GM10266 (cell line): Measurements from ENCODE around the gene SIK2.

Source experiments
- DNase-seq: peaks from one replicate; pipeline ENCODE4 v3.0.0; 2012; ENCODE audit errors: extremely low spot score
- TF ChIP-seq, protein P1 (sequence below): IDR thresholded peaks from 2 replicates; pipeline ENCODE4 v1.5.1; 2012; ENCODE audit warnings: mild to moderate bottlenecking, low read depth; ENCODE audit not compliant: control insufficient read depth, insufficient read depth; ENCODE audit errors: missing control alignments

The SIK2 gene

DNA sequence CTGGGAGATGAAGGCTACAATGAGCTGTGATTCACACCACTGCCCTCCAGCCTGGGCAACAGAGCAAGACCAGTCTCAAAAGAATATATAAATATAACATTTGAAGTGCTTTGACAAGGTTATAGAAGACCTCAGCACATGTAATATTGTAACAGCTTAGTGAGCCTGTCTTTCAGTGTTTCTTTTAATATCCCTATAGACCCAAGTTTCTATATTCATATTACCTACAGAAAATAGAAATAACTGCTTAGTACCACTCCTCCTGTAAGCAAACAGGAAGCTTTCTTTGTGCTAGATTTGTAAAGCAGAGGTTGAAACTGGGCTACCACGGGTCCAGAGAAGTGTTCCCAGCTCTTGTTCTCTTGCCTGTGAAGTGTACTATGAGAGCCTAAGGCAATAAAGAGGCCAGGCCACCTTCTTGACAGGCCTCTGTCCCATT is 95.7 kb downstream of the SIK2 start:
- DNase-seq = no peak
- TF ChIP-seq, protein P1, sequence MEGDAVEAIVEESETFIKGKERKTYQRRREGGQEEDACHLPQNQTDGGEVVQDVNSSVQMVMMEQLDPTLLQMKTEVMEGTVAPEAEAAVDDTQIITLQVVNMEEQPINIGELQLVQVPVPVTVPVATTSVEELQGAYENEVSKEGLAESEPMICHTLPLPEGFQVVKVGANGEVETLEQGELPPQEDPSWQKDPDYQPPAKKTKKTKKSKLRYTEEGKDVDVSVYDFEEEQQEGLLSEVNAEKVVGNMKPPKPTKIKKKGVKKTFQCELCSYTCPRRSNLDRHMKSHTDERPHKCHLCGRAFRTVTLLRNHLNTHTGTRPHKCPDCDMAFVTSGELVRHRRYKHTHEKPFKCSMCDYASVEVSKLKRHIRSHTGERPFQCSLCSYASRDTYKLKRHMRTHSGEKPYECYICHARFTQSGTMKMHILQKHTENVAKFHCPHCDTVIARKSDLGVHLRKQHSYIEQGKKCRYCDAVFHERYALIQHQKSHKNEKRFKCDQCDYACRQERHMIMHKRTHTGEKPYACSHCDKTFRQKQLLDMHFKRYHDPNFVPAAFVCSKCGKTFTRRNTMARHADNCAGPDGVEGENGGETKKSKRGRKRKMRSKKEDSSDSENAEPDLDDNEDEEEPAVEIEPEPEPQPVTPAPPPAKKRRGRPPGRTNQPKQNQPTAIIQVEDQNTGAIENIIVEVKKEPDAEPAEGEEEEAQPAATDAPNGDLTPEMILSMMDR = no peak

DNA sequence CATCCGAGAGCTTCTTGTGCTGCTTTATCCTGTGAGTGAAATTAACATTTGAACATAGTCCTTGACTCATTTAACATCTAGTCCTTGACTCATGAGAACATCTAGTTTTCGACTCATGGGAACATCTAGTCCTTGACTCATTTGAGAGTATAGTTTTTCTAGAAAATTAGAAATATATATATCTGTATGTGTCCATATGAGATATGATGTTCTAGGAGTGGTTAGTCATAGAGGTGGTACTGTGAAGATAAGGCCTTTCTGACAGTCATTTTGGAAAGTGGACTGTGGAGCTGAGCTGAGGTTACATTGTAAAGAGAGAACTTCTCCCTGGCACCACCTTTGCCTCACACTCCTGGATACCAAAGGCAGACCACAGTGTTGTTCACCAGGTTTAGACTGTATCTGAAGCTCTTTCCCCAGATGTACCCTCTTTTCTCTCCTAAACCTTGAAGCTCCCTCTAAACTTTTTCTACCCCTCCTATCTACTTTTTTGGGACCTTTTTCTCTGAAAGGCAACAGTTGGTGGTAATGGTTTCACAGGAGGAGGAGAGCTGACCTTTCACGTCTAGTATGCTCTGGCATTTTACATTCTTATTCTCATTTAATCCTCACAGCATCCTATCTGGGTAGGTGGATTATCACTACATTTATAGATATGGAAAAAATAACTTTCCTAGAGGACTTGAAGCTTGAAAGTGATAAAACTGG is 96.8 kb downstream of the SIK2 start:
- no peak for DNase-seq
- TF ChIP-seq, protein P1 = no peak

DNA sequence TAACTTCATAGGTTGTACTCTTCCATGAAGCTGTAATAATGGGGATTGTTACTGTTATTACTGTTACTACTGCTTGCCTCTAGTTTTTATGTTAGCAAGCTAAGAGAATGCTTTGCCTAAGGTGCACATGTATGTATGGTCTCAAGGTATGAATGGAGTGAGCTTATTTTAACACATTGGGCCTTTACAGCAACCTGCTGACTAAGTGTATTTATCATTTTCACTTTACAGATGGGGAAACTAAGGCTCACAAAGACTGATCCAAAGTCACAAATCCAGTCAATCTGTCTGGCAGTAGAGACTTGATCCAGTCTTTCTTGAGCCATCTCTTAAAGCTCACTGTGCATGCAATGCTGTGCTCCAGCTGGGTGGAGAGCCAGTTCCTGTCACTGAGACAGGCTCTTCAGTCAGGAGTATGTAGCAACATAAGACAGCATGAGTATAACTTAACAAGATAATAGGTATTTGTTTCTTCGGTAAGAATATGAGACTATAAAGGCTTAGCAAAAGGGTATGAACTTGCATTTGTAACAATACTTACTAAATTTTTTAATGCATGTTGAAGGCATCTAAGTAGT is 97.4 kb downstream of the SIK2 start:
- TF ChIP-seq, protein P1 = no peak
- no peak for DNase-seq

DNA sequence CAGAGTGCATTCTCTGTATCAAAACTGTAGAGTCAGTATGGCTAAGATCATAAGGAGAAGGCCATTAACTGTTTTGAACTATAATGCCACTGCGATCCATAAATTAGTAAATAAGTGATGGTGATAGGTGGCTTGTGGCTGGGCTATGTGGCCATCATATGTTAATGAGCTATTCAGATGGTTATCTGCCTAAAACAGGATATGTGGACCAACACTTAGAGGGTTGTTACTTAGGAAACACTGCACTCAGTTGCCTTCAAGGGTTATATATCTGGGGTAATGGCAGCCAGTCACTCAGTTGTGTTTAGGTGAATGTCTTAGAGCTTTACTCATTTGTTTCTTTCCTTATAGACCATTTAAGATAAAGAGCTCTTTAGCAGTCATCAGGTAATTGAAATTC is 97.9 kb downstream of the SIK2 start:
- no peak for DNase-seq
- TF ChIP-seq, protein P1 = no peak

DNA sequence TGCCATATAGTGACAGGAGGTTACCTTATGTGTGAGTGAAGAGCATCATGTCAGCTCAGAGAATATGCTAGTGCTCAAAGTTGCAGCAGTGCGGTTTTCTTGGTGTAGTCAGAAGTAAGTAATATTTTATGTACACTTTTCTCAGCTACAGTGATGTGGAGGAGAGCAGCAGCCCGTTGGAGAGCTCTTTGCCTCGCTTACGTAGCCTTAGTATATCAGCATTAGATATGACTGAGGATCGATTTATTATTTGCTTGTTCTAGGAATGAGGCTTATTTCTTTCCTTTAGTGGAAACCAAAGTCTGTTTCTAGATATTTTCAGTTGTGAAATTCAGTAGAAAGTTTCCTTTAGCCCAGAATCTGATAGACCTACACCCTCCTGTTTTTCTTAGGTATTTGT is 100.4 kb downstream of the SIK2 start:
- DNase-seq = no peak
- TF ChIP-seq, protein P1 = no peak

DNA sequence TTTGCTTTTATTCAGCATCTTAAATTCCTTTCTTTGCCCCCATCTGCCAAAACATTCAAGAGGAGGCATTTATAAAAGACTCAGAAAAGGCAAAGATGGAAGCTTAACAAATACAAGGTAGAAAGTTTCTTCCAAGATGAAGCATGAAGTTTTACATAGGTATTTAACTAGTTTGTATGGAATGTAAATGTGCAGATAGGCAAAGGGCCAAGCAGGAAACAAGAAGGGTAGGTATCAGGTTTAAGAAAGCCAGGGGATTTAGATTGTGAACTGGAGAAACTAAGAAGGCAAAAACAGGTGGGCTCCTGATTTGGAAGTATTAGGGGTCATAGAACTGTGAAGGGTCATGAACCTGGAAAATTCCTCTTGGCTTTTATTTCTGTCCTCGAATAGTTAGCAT is 101.3 kb downstream of the SIK2 start:
- TF ChIP-seq, protein P1 = no peak
- no peak for DNase-seq

DNA sequence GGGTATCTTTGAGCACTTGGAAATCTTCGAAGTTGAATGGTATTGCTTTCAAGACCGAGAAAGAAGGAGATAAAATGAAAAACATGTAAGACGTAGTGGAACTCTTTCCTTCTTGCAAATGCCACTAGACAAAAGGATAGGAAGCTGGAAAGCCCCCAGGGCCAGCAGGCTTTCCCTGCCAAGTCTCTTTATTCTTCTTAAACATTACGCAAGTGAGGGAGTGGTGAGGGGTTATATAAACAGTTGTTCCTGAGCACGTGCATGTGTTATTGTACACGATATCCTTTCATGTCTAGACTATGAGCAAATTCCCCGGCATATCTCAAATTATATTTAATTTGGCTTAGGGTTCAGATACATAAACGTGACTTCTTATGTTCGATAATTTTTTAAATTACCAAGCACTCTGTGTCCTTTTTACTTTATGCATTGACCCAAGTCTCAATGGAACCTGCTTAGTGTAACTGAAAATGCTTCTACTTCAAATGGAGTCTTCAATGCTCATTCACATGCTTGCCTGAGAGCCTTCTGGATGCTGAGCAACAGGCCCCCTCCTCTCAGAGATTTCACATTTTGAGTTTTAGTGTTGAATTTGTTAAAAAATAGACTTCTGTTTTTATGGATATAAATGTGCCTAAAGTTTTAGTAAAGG is 104.9 kb downstream of the SIK2 start:
- TF ChIP-seq, protein P1 = no peak

More for the DNA sequence above, 104.9 kb downstream of the SIK2 start:
- no peak for DNase-seq
